Skeletal muscle tissue (tissue), 4 donors: ENCODE results near the gene SLC6A19. TPM values are rescaled to one million over a fixed set of nuclear protein-coding genes. Genes with fewer than 3 reads are reported as not detected.

ENCODE experiments used
- H3K27ac ChIP-seq: one replicate; pipeline ENCODE4 v1.7.0; 2013; ENCODE audit warnings: mild to moderate bottlenecking, low read depth, low read length, inconsistent platforms
- H3K27me3 ChIP-seq, 3 donors: one replicate each; pipeline ENCODE4 v1.7.0; 2013; ENCODE audit warnings: low read length in 3 of 3; ENCODE audit not compliant: control insufficient read depth in 3 of 3, insufficient read depth in 3 of 3
- H3K36me3 ChIP-seq, 3 donors: one replicate each; pipeline ENCODE4 v1.7.0; 2013; ENCODE audit warnings: low read length in 3 of 3; ENCODE audit not compliant: control insufficient read depth in 3 of 3, insufficient read depth in 3 of 3
- H3K4me1 ChIP-seq, 3 donors: one replicate each; pipeline ENCODE4 v1.7.0; 2013; ENCODE audit warnings: low read length in 3 of 3, mild to moderate bottlenecking in 3 of 3; ENCODE audit not compliant: control insufficient read depth in 3 of 3, insufficient read depth in 3 of 3
- H3K4me3 ChIP-seq, 3 donors: one replicate each; pipeline ENCODE4 v1.7.0; 2013; ENCODE audit warnings: low read length in 3 of 3
- H3K9ac ChIP-seq, 3 donors: one replicate each; pipeline ENCODE4 v1.7.0; 2013; ENCODE audit warnings: low read length in 3 of 3, mild to moderate bottlenecking in 3 of 3, moderate library complexity in 2 of 3, low read depth in 1 of 3
- H3K9me3 ChIP-seq, 3 donors: one replicate each; pipeline ENCODE4 v1.7.0; 2013; ENCODE audit warnings: low read length in 3 of 3; ENCODE audit not compliant: control insufficient read depth in 3 of 3
- total RNA-seq: library from RNA; depleted of rRNA; stranded (reverse); fragments of >200 nt; gene quantifications from one replicate; pipeline ENCODE4 v1.2.3, GENCODE V29; 2014
- donor health status: Osteomylitis.

Gene SLC6A19
- total RNA-seq, 1 donor from 2014 or later, result under 0.01 TPM

DNA sequence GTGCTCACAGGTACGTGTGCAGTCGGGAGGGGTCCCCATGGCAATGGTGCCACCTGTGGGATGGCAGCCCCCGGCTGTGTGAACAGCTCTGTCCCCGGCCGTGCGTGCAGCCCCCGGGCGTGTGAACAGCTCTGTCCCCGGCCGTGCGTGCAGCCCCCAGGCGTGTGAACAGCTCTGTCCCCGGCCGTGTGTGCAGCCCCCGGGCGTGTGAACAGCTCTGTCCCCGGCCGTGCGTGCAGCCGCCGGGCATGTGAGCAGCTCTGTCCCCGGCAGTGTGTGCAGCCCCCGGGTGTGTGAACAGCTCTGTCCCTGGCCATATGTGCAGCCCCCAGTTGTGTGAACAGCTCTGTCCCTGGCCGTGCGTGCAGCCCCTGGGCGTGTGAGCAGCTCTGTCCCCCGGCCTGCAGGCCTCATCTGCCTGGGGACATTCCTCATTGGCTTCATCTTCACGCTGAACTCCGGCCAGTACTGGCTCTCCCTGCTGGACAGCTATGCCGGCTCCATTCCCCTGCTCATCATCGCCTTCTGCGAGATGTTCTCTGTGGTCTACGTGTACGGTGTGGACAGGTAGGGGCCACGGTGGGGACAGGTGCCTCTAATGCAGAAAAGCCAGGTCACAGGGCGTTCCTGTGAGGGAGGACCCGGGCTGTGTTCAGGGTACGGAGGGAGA, 17.8 kb downstream of the SLC6A19 start:
- no peaks in the 10 kb centered on the region for H3K4me1 ChIP-seq
- H3K9ac ChIP-seq, result no peak overlapping the region
- H3K9me3 ChIP-seq, result peaks cover 0 to 11% (median 4%) of the 10 kb centered on the region in 3 donors
- no peaks in the 10 kb centered on the region for H3K36me3 ChIP-seq
- peaks cover 22 to 45% (median 40%) of the 10 kb centered on the region in 3 donors for H3K27me3 ChIP-seq
- H3K27ac ChIP-seq, result no peak overlapping the region
- no peak overlapping the region for H3K4me3 ChIP-seq

GRCh38 chr5:1219768-1220100, 18.3 kb downstream of the SLC6A19 start:
- H3K4me1 ChIP-seq, result no peaks in the 10 kb centered on the region
- H3K36me3 ChIP-seq, result no peaks in the 10 kb centered on the region
- peaks cover 0 to 11% (median 4%) of the 10 kb centered on the region in 3 donors for H3K9me3 ChIP-seq
- H3K27me3 ChIP-seq, result peaks cover 22 to 45% (median 37%) of the 10 kb centered on the region in 3 donors
- no peak overlapping the region for H3K4me3 ChIP-seq
- no peak overlapping the region for H3K27ac ChIP-seq
- no peak overlapping the region for H3K9ac ChIP-seq

GRCh38 chr5:1220351-1220750, 19.0 kb downstream of the SLC6A19 start:
- H3K27ac ChIP-seq, result no peak overlapping the region
- H3K4me1 ChIP-seq, result no peaks in the 10 kb centered on the region
- peaks cover 22 to 44% (median 34%) of the 10 kb centered on the region in 3 donors for H3K27me3 ChIP-seq
- no peak overlapping the region for H3K4me3 ChIP-seq
- H3K9me3 ChIP-seq, result peaks cover 0 to 11% (median 4%) of the 10 kb centered on the region in 3 donors
- no peak overlapping the region for H3K9ac ChIP-seq
- H3K36me3 ChIP-seq, result no peaks in the 10 kb centered on the region

GRCh38 chr5:1220831-1221230, 19.4 kb downstream of the SLC6A19 start:
- Histone ChIP-seq H3K9me3 (peaks cover 0 to 8% (median under 1%) of the 10 kb centered on the region in 3 donors), H3K9ac (no peak overlapping the region), H3K27ac (no peak overlapping the region), H3K4me1 (no peaks in the 10 kb centered on the region), H3K4me3 (no peak overlapping the region), H3K36me3 (no peaks in the 10 kb centered on the region), H3K27me3 (peaks cover 22 to 43% (median 34%) of the 10 kb centered on the region in 3 donors)

- peaks cover 22 to 46% (median 27%) of the 10 kb centered on the region in 3 donors for H3K27me3 ChIP-seq
- H3K9me3 ChIP-seq, result peaks cover 0 to 3% (median 0%) of the 10 kb centered on the region in 3 donors
- H3K27ac ChIP-seq, result no peak overlapping the region
- no peak overlapping the region for H3K4me3 ChIP-seq
- H3K4me1 ChIP-seq, result no peaks in the 10 kb centered on the region
- H3K9ac ChIP-seq, result no peak overlapping the region
- no peaks in the 10 kb centered on the region for H3K36me3 ChIP-seq
Observed at GRCh38 chr5:1221721-1222120, 20.3 kb downstream of the SLC6A19 start.

- H3K27me3 ChIP-seq, result peaks cover 22 to 42% (median 27%) of the 10 kb centered on the region in 3 donors
- H3K27ac ChIP-seq, result no peak overlapping the region
Observed at GRCh38 chr5:1222147-1222546, 20.8 kb downstream of the SLC6A19 start.

DNA sequence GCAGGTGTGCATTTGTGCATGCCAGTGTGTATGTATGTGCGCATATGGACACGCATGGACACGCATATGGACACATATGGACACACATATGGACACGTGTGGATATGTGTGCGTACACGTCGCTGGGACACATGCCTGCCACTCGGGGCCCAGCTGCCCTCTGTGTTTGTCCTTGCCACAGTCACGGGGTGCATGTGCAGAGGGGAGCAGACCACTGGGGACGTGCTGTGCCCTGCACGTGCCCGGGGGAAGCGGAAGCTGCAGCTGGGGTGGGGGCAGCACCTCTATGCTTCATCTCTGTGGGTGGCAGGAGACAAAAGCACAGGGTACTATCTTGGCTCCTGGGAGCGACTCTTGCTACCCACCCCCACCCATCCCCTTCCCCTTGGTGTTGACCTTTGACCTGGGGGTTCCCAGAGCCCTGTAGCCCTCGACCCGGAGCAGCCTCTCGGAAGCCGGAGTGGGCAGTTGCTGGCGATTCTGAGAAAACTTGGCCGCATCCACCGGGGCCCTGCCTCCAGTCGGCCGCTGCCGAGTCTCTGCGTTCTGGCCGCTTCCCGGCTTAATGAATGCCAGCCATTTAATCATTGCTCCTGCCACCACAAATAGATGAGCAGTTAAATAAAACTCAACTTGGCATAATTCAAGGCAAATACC, 21.4 kb downstream of the SLC6A19 start:
- Histone ChIP-seq H3K36me3 (no peaks in the 10 kb centered on the region), H3K9ac (no peak overlapping the region), H3K27me3 (peaks cover 22 to 42% (median 27%) of the 10 kb centered on the region in 3 donors), H3K9me3 (peaks cover 0 to 2% (median 0%) of the 10 kb centered on the region in 3 donors), H3K4me3 (no peak overlapping the region), H3K4me1 (peaks cover 0 to 6% (median 2%) of the 10 kb centered on the region in 3 donors), H3K27ac (no peak overlapping the region)

More at GRCh38 chr5:1222147-1222546, 20.8 kb downstream of the SLC6A19 start:
- peaks cover 0 to 1% (median 0%) of the 10 kb centered on the region in 3 donors for H3K4me1 ChIP-seq
- H3K9me3 ChIP-seq, result peaks cover 0 to 2% (median 0%) of the 10 kb centered on the region in 3 donors
- H3K36me3 ChIP-seq, result no peaks in the 10 kb centered on the region
- H3K4me3 ChIP-seq, result no peak overlapping the region
- H3K9ac ChIP-seq, result no peak overlapping the region

- Histone ChIP-seq H3K27ac (no peak overlapping the region), H3K9ac (no peak overlapping the region), H3K27me3 (peaks cover 22 to 39% (median 24%) of the 10 kb centered on the region in 3 donors), H3K9me3 (peaks cover 0 to 2% (median 0%) of the 10 kb centered on the region in 3 donors), H3K4me1 (peaks cover 0 to 9% (median 7%) of the 10 kb centered on the region in 3 donors), H3K36me3 (no peaks in the 10 kb centered on the region), H3K4me3 (no peak overlapping the region)
Observed at GRCh38 chr5:1223278-1223670, 21.9 kb downstream of the SLC6A19 start.

DNA sequence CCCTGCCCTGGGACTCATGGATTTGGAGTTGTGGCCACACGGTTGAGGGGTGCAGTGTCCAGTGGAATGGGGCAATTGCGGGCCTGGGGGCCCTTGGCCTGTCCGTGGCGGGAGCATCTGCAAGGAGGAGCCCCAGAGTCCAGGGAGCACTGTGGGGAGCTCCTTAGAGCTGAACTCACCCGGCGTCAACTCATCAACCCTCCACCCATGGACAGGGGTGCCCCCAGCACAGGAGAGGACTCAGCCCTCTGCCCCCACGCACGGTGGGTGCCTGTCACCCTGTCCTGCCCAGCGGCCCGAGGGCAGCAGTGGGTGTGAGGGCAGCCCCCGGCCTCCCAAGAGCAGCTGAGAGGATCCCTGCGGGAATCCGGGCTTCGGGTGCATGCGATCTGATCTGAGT, 23.2 kb downstream of the SLC6A19 start:
- Histone ChIP-seq H3K27me3 (peaks cover 16 to 33% (median 19%) of the 10 kb centered on the region in 3 donors), H3K27ac (no peak overlapping the region), H3K4me1 (peaks cover 0 to 11% (median 7%) of the 10 kb centered on the region in 3 donors), H3K36me3 (no peaks in the 10 kb centered on the region), H3K9me3 (peaks cover 0 to 2% (median 0%) of the 10 kb centered on the region in 3 donors), H3K4me3 (no peak overlapping the region), H3K9ac (no peak overlapping the region)

- H3K9me3 ChIP-seq, result peaks cover 0 to 2% (median 0%) of the 10 kb centered on the region in 3 donors
Observed at GRCh38 chr5:1225081-1225480, 23.7 kb downstream of the SLC6A19 start, which contains the start of gene SLC6A18. TSS of gene SLC6A18 (plus strand) at chr5:1225381. CDS start at chr5:1225478, 97 bp downstream.

More at GRCh38 chr5:1225081-1225480, 23.7 kb downstream of the SLC6A19 start, which contains the start of gene SLC6A18:
- Histone ChIP-seq H3K27ac (no peak within 1 kb of the TSS), H3K9ac (no peak within 1 kb of the TSS), H3K4me1 (peaks cover 0 to 11% (median 7%) of the 10 kb centered on the region in 3 donors), H3K27me3 (peaks cover 16 to 34% (median 23%) of the 10 kb centered on the region in 3 donors), H3K36me3 (no peaks in the 10 kb centered on the region), H3K4me3 (no peak within 1 kb of the TSS)
